Keratinocyte (primary cell): ENCODE measurements around the gene RAB3B. TPM values are rescaled to one million over a fixed set of nuclear protein-coding genes. Genes with fewer than 3 reads are reported as not detected.

Experiments
- DNase-seq: peaks from one replicate; pipeline ENCODE4 v3.0.0-alpha.2; 2011; ENCODE audit warnings: low read depth, missing footprints, low spot score
- FAIRE-seq: peaks from 2 replicates; lab custom pipeline; 2011; peaks lifted over from hg19 to GRCh38; lab: Jason Lieb, UNC
- H2AFZ ChIP-seq: 2 replicates; pipeline ENCODE4 v1.6.0; 2012; ENCODE audit warnings: low read length, control low read depth, inconsistent platforms; ENCODE audit not compliant: control insufficient read depth
- H3K27ac ChIP-seq: 2 replicates; pipeline ENCODE4 v1.5.1; 2011; ENCODE audit warnings: low read length; ENCODE audit not compliant: control insufficient read depth, insufficient read depth
- H3K27me3 ChIP-seq: 3 replicates; pipeline ENCODE4 v1.6.0; 2011; ENCODE audit warnings: low read length; ENCODE audit not compliant: control insufficient read depth, insufficient read depth; ENCODE audit errors: extremely low read depth
- H3K36me3 ChIP-seq, 2 experiments: 2 replicates in 1 of 2; 3 replicates in 1 of 2; pipeline ENCODE4 v1.5.1; 2011; ENCODE audit warnings: low read length in 2 of 2, mild to moderate bottlenecking in 1 of 2; ENCODE audit not compliant: control insufficient read depth in 2 of 2, insufficient read depth in 2 of 2; ENCODE audit errors: extremely low read depth in 1 of 2
- H3K4me1 ChIP-seq: 3 replicates; pipeline ENCODE4 v1.5.1; 2011; ENCODE audit warnings: low read length; ENCODE audit not compliant: control insufficient read depth, insufficient read depth; ENCODE audit errors: extremely low read depth
- H3K4me2 ChIP-seq: 3 replicates; pipeline ENCODE4 v1.6.0; 2011; ENCODE audit warnings: low read depth, low read length; ENCODE audit not compliant: control insufficient read depth, insufficient read depth; ENCODE audit errors: extremely low read depth
- H3K4me3 ChIP-seq, 3 experiments: fragments of 200-600 bp in 1 of 3; sonication (generic) in 1 of 3; 2 replicates in 2 of 3; 3 replicates in 1 of 3; pipeline ENCODE4 v1.5.1; 2011 to 2016; ENCODE audit warnings: low read length in 3 of 3, mild to moderate bottlenecking in 3 of 3, control low read depth in 2 of 3, inconsistent platforms in 1 of 3, low read depth in 1 of 3, mixed read lengths in 1 of 3, mixed run types in 1 of 3, moderate library complexity in 1 of 3; ENCODE audit not compliant: control insufficient read depth in 2 of 3, insufficient read depth in 2 of 3; ENCODE audit errors: extremely low read depth in 1 of 3
- H3K79me2 ChIP-seq: 2 replicates; pipeline ENCODE4 v1.6.0; 2012; ENCODE audit warnings: low read length; ENCODE audit not compliant: control insufficient read depth, insufficient read depth
- H3K9ac ChIP-seq: 3 replicates; pipeline ENCODE4 v1.6.0; 2011; ENCODE audit warnings: low read length; ENCODE audit not compliant: control insufficient read depth, insufficient read depth; ENCODE audit errors: extremely low read depth
- H3K9me1 ChIP-seq: 3 replicates; pipeline ENCODE4 v1.6.0; 2011; ENCODE audit warnings: low read length; ENCODE audit not compliant: control insufficient read depth, insufficient read depth; ENCODE audit errors: extremely low read depth
- H3K9me3 ChIP-seq: 2 replicates; pipeline ENCODE4 v1.5.1; 2012; ENCODE audit warnings: low read depth, low read length; ENCODE audit not compliant: control insufficient read depth
- H4K20me1 ChIP-seq: 3 replicates; pipeline ENCODE4 v1.6.0; 2011; ENCODE audit warnings: low read length; ENCODE audit not compliant: control insufficient read depth, insufficient read depth; ENCODE audit errors: extremely low read depth
- CTCF ChIP-seq, 3 experiments: IDR thresholded peaks in 1 of 3; conservative IDR thresholded peaks in 1 of 3; optimal IDR thresholded peaks in 1 of 3; 2 replicates in 2 of 3; 3 replicates in 1 of 3; pipeline versions ENCODE3 to v1.5.1; 2011; ENCODE audit warnings: low read length in 3 of 3, mild to moderate bottlenecking in 3 of 3, moderate library complexity in 2 of 3, control low read depth in 1 of 3, inconsistent platforms in 1 of 3; ENCODE audit not compliant: insufficient read depth in 2 of 3; ENCODE audit errors: extremely low read depth in 1 of 3
- EZH2 ChIP-seq: IDR thresholded peaks from one replicate; pipeline ENCODE4 v1.6.1; 2012; ENCODE audit warnings: inconsistent platforms, mild to moderate bottlenecking, low read length, moderate library complexity
- dilution Hi-C: fragments of 300-500 bp; cut with MboI; formaldehyde crosslinking; loops from one replicate; pipeline ENCODE4 v1.7.0; 2020; ENCODE audit warnings: low sequenced_read_pairs; ENCODE audit not compliant: extremely low pct_ligation_motif_present
- polyA plus RNA-seq, 5 experiments: library from polyadenylated mRNA; depleted of rRNA in 3 of 5; stranded (reverse) in 3 of 5; stranded (forward) in 1 of 5; unstranded in 1 of 5; fragments of >200 nt; gene quantifications; 1 replicate in 1 of 5; 2 replicates in 3 of 5; 3 replicates in 1 of 5; pipeline versions ENCODE4 v1.2.1 to v1.2.3, GENCODE V29; 2011 to 2012; ENCODE audit warnings: missing spikeins in 2 of 5, low read depth in 1 of 5, low replicate concordance in 1 of 5

Gene RAB3B
- polyA plus RNA-seq, 1 donor (not counting 4 experiments of a cell fraction or from before 2014, with no cell fraction given) = 2.6 TPM

GRCh38 chr1:51861669-51862068, 128.8 kb downstream of the RAB3B start:
- Histone ChIP-seq H3K4me2 (no peak overlapping the region), H3K9me3 (no peaks in the 10 kb centered on the region), H3K4me1 (no peaks in the 10 kb centered on the region), H3K4me3 (no peak overlapping the region), H3K79me2 (peaks cover 56% of the 10 kb centered on the region), H2AFZ (no peak overlapping the region), H3K27me3 (no peaks in the 10 kb centered on the region), H3K36me3 (no peaks in the 10 kb centered on the region), H3K9ac (no peak overlapping the region), H4K20me1 (peaks cover under 1% of the 10 kb centered on the region), H3K9me1 (no peaks in the 10 kb centered on the region), H3K27ac (no peak overlapping the region)
- dilution Hi-C loops = no loop called here
- DNase-seq (no peak), FAIRE-seq (no peak)
- TF ChIP-seq EZH2 (no peak), CTCF (optimal IDR thresholded peaks at IDR 0.05 in 1 of 3, IDR thresholded peaks at IDR 0.05 in 1 of 3, conservative IDR thresholded peaks at IDR 0.05 in 1 of 3; ENCODE audit: extremely low read depth in 1 of 3, insufficient read depth in 2 of 3, low read length in 3 of 3) (no peak)

- peaks cover 46% of the 10 kb centered on the region for H3K79me2 ChIP-seq
- no peaks in the 10 kb centered on the region for H3K27me3 ChIP-seq
- dilution Hi-C loops = no loop called here
- no peaks in the 10 kb centered on the region for H4K20me1 ChIP-seq
- no peaks in the 10 kb centered on the region for H3K9me3 ChIP-seq
- H3K27ac ChIP-seq = no peak overlapping the region
- DNase-seq (no peak), FAIRE-seq (no peak)
- no peak overlapping the region for H3K4me3 ChIP-seq
- H3K4me2 ChIP-seq = no peak overlapping the region
- H2AFZ ChIP-seq = no peak overlapping the region
- no peak overlapping the region for H3K9ac ChIP-seq
- no peaks in the 10 kb centered on the region for H3K9me1 ChIP-seq
- H3K4me1 ChIP-seq = no peaks in the 10 kb centered on the region
- H3K36me3 ChIP-seq = peaks cover 0 to 4% of the 10 kb centered on the region in 2 experiments
- TF ChIP-seq CTCF (optimal IDR thresholded peaks at IDR 0.05 in 1 of 3, IDR thresholded peaks at IDR 0.05 in 1 of 3, conservative IDR thresholded peaks at IDR 0.05 in 1 of 3; ENCODE audit: extremely low read depth in 1 of 3, insufficient read depth in 2 of 3, low read length in 3 of 3) = no peak
Observed at GRCh38 chr1:51859735-51860134, 130.8 kb downstream of the RAB3B start.
